ENCODE measurements around the gene SIRT7. TPM values are rescaled to one million over a fixed set of nuclear protein-coding genes. Genes with fewer than 3 reads are reported as not detected.

Gene SIRT7
- total RNA-seq, 1 donor from 2014 or later = 32.8 TPM

GRCh38 chr17:81931557-81932332 lies 13.8 kb upstream of the SIRT7 start:
- Histone ChIP-seq H3K4me3 (no peak overlapping the region), H3K36me3 (no peaks in the 10 kb centered on the region), H3K9me3 (no peaks in the 10 kb centered on the region), H3K4me1 (peaks cover 11% of the 10 kb centered on the region), H3K27ac (no peak overlapping the region), H3K27me3 (ENCODE audit: low read depth) (peaks cover 16% of the 10 kb centered on the region)
- ATAC-seq (no peak), DNase-seq (no peak)
- intact Hi-C loops (cut with DNase I) = no loop called here
- TF ChIP-seq, protein P1, sequence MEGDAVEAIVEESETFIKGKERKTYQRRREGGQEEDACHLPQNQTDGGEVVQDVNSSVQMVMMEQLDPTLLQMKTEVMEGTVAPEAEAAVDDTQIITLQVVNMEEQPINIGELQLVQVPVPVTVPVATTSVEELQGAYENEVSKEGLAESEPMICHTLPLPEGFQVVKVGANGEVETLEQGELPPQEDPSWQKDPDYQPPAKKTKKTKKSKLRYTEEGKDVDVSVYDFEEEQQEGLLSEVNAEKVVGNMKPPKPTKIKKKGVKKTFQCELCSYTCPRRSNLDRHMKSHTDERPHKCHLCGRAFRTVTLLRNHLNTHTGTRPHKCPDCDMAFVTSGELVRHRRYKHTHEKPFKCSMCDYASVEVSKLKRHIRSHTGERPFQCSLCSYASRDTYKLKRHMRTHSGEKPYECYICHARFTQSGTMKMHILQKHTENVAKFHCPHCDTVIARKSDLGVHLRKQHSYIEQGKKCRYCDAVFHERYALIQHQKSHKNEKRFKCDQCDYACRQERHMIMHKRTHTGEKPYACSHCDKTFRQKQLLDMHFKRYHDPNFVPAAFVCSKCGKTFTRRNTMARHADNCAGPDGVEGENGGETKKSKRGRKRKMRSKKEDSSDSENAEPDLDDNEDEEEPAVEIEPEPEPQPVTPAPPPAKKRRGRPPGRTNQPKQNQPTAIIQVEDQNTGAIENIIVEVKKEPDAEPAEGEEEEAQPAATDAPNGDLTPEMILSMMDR (IDR thresholded peaks at IDR 0.05) = no peak

- TF ChIP-seq, protein P1 (IDR thresholded peaks at IDR 0.05) = no peak
- H3K9me3 ChIP-seq = no peaks in the 10 kb centered on the region
- ATAC-seq (no peak), DNase-seq (no peak)
- H3K4me1 ChIP-seq = peaks cover 13% of the 10 kb centered on the region
- no peak overlapping the region for H3K27ac ChIP-seq
- intact Hi-C loops (cut with DNase I) = no loop called here
- no peaks in the 10 kb centered on the region for H3K36me3 ChIP-seq
- H3K4me3 ChIP-seq = no peak overlapping the region
- H3K27me3 ChIP-seq (ENCODE audit: low read depth) = peaks cover 13% of the 10 kb centered on the region
Measured at GRCh38 chr17:81931189-81931556, 13.2 kb upstream of the SIRT7 start.

DNA sequence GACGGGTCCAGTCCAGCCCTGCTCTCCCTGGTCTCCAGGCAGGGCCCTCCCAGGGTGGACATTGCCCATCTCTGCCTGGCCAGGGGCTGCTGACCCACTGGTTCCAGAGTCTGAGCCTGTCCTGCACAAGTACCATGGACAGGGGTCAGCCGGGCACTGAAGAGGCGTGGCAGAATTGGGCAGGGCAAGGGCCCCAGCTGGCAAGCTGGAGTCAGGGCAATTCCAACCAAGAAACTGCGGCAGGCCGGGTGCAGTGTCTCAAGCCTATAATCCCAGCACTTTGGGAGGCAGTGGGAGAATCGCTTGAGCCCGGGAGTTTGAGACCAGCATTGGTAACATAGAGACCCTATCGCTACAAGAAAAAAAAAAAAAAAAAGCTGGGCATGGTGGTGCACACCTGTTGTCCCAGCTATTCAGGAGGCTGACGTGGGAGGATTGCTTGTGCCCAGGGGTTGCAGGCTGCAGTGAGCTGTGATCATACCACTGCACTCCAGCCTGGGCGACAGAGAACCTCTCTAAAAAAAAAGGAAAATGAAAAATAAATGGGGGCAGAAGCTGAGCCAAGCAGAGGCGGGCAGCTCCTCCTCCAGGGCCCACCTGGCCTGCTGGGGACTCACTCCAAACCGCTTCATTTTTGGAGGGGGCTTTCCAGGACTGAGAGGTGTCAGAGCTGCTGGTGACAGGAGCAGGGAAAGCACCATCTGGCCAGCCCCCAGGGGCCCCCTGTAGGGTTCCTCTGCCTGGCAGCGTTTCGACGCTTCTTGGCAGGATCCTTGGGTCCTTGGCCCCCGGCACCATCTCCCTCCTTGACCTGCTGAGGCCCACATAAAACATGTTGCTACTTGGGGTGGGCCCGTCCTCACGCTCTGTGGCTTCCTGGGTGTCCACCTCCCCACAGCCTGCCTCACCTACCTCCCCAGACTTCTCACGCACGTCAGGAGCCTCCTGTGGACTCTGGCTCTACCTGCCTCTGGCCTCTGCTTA lies 12.5 kb upstream of the SIRT7 start:
- H3K4me1 ChIP-seq = peaks cover 20% of the 10 kb centered on the region
- H3K36me3 ChIP-seq = no peaks in the 10 kb centered on the region
- no peak overlapping the region for H3K4me3 ChIP-seq
- intact Hi-C loops (cut with DNase I) = no loop called here
- no peaks in the 10 kb centered on the region for H3K9me3 ChIP-seq
- no peak for DNase-seq
- H3K27ac ChIP-seq = no peak overlapping the region
- peaks cover 13% of the 10 kb centered on the region for H3K27me3 ChIP-seq (ENCODE audit: low read depth)
- no peak for ATAC-seq
- TF ChIP-seq, protein P1 (IDR thresholded peaks at IDR 0.05) = no peak

DNA sequence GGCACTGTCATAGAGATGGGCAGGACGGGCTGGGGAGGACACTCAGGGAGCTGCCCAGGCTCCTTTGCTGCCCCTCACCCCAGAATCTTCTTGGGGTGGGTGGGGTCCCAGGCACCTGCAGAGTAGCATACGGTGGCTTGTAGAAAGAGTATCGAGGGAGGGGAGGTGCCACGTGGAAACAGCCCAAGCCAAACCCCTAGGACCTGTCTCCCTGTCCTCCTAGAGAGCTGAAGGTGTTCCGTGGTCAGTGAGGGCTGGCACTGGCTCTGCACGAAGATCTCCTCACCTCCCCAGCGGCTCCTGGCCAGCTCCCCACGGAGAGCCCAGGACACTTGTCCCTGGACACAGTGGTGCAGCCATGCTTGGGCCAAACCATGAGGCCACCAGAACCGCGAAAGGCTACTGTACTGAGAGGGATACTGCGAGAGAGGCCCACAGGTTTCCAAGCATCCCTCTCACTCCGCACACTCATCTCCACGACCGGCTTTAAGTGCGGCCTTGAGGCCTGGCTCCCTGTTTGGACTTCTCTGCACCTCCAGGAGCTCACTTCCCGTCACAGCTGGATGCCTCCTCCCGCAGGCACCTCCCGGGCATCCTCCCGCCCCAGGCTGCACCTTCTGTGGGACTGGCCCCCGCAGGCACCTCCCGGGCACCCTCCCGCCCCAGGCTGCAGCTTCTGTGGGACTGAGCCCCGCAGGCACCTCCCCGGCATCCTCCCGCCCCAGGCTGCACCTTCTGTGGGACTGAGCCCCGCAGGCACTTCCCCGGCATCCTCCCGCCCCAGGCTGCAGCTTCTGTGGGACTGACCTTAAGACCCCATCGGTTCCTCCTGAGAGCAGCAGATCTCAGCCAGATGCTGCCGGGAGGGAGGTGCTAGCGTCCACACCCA lies 11.5 kb upstream of the SIRT7 start:
- peaks cover 29% of the 10 kb centered on the region for H3K4me1 ChIP-seq
- H3K36me3 ChIP-seq = no peaks in the 10 kb centered on the region
- no peak overlapping the region for H3K4me3 ChIP-seq
- H3K9me3 ChIP-seq = no peaks in the 10 kb centered on the region
- no peak overlapping the region for H3K27ac ChIP-seq
- intact Hi-C loops (cut with DNase I) = no loop called here
- DNase-seq = no peak
- H3K27me3 ChIP-seq (ENCODE audit: low read depth) = peaks cover 13% of the 10 kb centered on the region
- TF ChIP-seq, protein P1 (IDR thresholded peaks at IDR 0.05) = no peak
- no peak for ATAC-seq
